Right cardiac atrium (tissue), 5 donors: Measurements from ENCODE around the gene ADAD2. TPM values are rescaled to one million over a fixed set of nuclear protein-coding genes. Genes with fewer than 3 reads are reported as not detected.

Experiments
- ATAC-seq, 2 donors: fragments of 200-7000 bp; cut with Tn5 transposase; one replicate each; pipeline versions ENCODE4 v1.8.0 to v1.9.1; 2020; ENCODE audit warnings: moderate library complexity in 2 of 2, mild to moderate bottlenecking in 1 of 2
- DNase-seq, 3 donors: peaks; one replicate each; pipeline ENCODE4 v3.0.0-alpha.2; 2020
- H3K27ac ChIP-seq: one replicate; pipeline ENCODE4 v1.5.1; 2013; ENCODE audit warnings: mild to moderate bottlenecking, low read length, control low read depth, moderate library complexity
- H3K27me3 ChIP-seq: one replicate; pipeline ENCODE4 v1.6.1; 2013; ENCODE audit not compliant: control insufficient read depth, insufficient read depth
- H3K4me1 ChIP-seq: one replicate; pipeline ENCODE4 v1.6.1; 2013; ENCODE audit warnings: low read length; ENCODE audit not compliant: control insufficient read depth, insufficient read depth
- H3K4me3 ChIP-seq: one replicate; pipeline ENCODE4 v1.5.1; 2013; ENCODE audit warnings: low read length, control low read depth
- H3K9me3 ChIP-seq: one replicate; pipeline ENCODE4 v1.6.1; 2013; ENCODE audit warnings: low read length; ENCODE audit not compliant: control insufficient read depth
- WGBS: extraction: QIAGEN DNeasy Blood & Tissue Kit; methylation state at CpG from one replicate; pipeline ENCODE4 v1.1.7; 2013; 5-methylcytosine and 5-hydroxymethylcytosine counted together
- intact Hi-C, 4 donors: fragments of 100-400 bp; cut with DNase I; formaldehyde crosslinking; loops; one replicate each; pipeline versions ENCODE4 v1.11.0 to v1.14.0; 2022 to 2023
- polyA plus RNA-seq: library from polyadenylated mRNA; stranded (reverse); fragments of 200-250 nt; gene quantifications from one replicate; pipeline ENCODE4 v1.2.3, GENCODE V29; 2013
- total RNA-seq, 4 donors: library from RNA; stranded (reverse); fragmentation: NEBNext Ultra II Directional; extraction: Animal tissue kit (Norgen Biotek cat#: 25700); gene quantifications; one replicate each; pipeline ENCODE4 v1.2.1, GENCODE V29; 2021
- donor health status: healthy with polysubstance abuse.
- donor health status: DM: no; HTN: yes; CAD: no.
- donor health status: DM: no; HTN: no; CAD: no.
- donor health status: DM: no; HTN: yes; CAD: no; lungs with severe emphysema.
- donor health status: DM: yes; HTN: yes; CAD: no.

ADAD2 gene
- total and polyA plus RNA-seq, 5 donors: 0.38 to 2.9 (median 0.61) TPM; not detected in 1

DNA sequence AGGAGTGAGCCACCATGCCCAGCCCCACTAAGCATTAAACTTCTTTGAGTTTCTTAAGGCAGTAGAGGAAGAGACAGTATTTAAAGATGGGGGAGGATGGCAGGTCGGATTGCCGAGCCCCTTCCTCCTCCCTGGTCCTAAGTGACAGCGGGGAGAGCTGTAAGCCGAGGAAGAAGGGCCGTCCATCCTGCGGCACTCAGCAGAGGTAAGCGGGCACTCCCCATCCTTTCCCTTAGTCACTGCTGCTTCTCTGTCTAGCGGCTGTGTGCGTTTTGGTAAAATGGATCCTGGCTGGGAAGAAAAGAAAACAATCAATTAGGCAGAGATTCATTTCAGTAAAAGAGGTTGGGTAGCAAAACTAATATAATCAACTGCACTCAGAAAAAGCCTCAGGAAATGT lies 31.9 kb upstream of the ADAD2 start:
- no peak overlapping the region for H3K4me3 ChIP-seq
- H3K27me3 ChIP-seq: no peaks in the 10 kb centered on the region
- H3K9me3 ChIP-seq: no peaks in the 10 kb centered on the region
- 32% methylated on average over 9 of the region's 9 CpGs for whole genome bisulfite sequencing
- DNase-seq: no peak
- intact Hi-C loops: no loop called here
- no peak for ATAC-seq
- H3K4me1 ChIP-seq: no peaks in the 10 kb centered on the region
- no peak overlapping the region for H3K27ac ChIP-seq

DNA sequence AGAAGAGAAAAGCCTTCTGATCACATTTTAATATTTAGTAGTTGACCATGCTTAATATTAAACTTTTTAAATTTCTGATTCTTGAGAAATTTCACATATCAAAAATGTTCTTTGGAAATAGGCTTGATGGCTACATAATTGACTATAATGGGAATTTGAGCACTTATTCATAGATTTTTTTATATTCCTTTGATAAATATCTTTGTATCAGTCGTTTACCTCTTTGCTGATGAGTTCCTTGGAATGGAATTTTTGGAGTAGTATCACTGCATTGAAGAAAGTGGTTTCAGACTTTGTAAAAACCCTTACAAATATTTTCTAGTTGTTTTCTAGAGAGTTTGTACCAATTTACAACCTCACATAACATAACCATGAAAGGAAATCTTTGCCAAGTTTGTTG lies 31.2 kb upstream of the ADAD2 start:
- Histone ChIP-seq H3K9me3 (no peaks in the 10 kb centered on the region), H3K4me3 (no peak overlapping the region), H3K4me1 (no peaks in the 10 kb centered on the region), H3K27me3 (no peaks in the 10 kb centered on the region), H3K27ac (no peak overlapping the region)
- DNase-seq (no peak), ATAC-seq (no peak)
- 47% methylated on average over 1 of the region's 1 CpG for WGBS
- intact Hi-C loops: no loop called here

DNA sequence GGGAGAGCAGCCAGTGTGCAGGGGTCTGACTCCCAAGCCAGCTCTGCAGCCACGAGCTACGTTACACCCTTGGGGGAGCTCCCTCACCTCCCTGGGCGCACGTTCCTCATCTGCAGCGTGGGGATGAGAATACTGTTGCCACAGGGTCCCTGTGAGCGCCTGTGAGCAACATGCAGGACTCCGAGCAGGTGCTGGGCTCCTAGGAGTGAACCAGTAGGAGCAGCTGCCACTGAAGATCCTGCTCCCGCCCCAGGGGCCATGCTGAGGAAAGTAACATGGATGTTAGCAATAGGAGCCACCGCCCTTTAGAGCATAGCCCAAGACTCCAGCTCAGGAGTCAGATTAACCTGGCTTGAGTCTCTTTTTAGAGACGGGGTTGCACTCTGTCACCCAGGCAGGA lies 29.9 kb upstream of the ADAD2 start:
- ATAC-seq (no peak), DNase-seq (no peak)
- Histone ChIP-seq H3K4me1 (no peaks in the 10 kb centered on the region), H3K9me3 (no peaks in the 10 kb centered on the region), H3K4me3 (no peak overlapping the region), H3K27ac (no peak overlapping the region), H3K27me3 (no peaks in the 10 kb centered on the region)
- WGBS: 84% methylated on average over 10 of the region's 10 CpGs
- intact Hi-C loops: no loop called here

DNA sequence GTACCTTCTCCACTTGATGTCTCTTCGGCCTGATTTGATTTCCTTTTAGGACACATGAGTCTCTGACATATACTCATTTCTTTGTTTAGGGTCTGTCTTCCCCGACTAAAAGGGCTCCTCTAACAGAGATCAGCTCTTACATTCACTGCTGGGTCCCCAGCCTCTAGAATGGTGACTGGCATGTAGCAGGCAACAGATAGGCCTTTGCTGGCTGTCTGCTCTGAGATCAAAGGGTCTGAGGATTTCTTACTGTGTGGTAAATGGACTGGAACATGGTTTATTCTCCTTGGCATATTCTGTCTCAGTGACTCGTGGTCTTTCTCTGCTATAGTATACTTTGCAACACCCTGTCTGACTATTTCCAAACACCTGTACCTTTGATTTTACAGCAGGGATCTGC lies 29.2 kb upstream of the ADAD2 start:
- Histone ChIP-seq H3K4me1 (no peaks in the 10 kb centered on the region), H3K27me3 (no peaks in the 10 kb centered on the region), H3K9me3 (no peaks in the 10 kb centered on the region), H3K4me3 (no peak overlapping the region), H3K27ac (no peak overlapping the region)
- DNase-seq: no peak
- 65% methylated on average over 3 of the region's 3 CpGs for WGBS
- ATAC-seq: no peak
- intact Hi-C loops: no loop called here

DNA sequence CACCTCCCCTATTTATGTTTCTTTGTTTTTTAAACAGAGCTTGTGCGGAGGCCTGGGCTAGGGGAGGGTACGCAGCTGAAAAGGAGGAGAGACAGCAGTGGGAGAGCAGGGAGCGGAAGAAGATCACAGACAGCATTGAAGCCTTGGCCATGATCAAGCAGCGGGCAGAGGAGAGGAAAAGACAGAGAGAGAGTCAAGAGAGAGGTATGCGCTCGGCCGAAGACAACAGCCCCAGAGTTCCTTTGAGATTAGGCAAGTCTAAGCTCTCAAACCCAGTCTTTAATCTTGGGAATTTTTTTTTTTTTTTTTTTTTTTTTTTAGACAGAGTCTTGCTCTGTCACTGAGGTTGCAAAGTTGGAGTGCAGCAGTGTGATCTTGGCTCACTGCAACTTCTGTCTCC lies 25.2 kb upstream of the ADAD2 start:
- Histone ChIP-seq H3K27ac (no peak overlapping the region), H3K4me1 (no peaks in the 10 kb centered on the region), H3K27me3 (no peaks in the 10 kb centered on the region), H3K4me3 (no peak overlapping the region), H3K9me3 (no peaks in the 10 kb centered on the region)
- DNase-seq (no peak), ATAC-seq (no peak)
- 84% methylated on average over 7 of the region's 7 CpGs for WGBS
- intact Hi-C loops: no loop called here

DNA sequence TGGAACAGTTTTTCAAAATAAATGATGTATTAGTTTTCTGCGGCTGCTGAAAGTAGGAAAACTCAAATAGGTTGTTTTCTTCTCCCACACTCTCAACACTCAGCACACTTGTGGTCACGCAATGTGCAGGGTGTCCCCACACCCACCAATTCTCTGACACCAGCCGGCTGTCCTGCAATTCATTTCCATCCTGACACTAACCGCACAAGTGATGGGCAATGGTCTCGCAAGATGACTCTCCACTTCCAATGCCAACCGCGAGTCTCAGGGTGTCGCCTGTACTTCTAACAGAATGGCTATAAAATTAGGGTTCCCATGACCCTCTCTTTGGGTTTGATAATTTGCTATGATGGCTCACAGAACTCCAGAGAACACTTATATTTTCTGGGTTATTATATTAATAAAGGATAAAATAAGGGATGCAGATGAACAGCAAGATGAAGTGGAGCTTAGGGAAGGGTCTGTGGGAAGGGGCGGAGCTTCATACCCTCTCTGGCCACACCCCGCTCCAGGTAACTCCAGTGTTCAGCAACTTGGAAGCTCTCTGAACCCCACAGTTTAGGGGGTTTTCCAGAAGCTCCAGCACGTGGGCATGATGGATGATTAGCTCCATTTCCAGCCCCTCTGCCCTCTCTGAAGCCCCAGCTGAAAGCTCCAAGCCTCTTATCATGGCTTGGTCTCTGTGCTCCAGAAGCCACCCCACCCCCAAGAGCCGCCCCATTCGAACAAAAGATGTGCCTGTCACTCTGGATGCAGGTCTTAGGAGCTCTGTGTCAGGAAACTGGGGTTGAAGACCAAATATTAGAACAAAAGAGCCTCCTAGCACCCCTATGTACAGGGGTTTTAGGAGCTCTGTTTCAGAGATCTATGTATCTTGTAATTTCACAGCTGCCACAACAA lies 23.9 kb upstream of the ADAD2 start:
- Histone ChIP-seq H3K27ac (no peak overlapping the region), H3K4me1 (no peaks in the 10 kb centered on the region), H3K4me3 (no peak overlapping the region), H3K9me3 (no peaks in the 10 kb centered on the region), H3K27me3 (no peaks in the 10 kb centered on the region)
- DNase-seq (no peak), ATAC-seq (no peak)
- 81% methylated on average over 13 of the region's 13 CpGs for WGBS
- intact Hi-C loops: no loop called here

DNA sequence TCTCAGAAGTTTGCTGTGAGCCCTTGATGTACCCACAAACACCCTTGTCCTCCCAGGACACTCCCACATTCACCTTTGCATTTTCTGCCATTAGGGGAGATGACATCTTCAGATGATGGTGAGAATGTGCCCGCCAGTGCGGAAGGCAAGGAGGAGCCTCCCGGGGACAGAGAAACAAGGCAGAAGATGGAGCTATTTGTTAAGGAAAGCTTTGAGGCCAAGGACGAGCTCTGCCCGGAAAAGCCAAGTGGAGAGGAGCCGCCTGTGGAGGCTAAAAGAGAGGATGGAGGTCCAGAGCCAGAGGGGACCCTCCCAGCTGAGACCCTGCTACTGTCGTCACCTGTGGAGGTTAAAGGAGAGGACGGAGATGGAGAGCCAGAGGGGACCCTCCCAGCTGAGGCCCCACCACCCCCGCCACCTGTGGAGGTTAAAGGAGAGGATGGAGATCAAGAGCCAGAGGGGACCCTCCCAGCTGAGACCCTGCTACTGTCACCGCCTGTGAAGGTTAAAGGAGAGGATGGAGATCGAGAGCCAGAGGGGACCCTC lies 21.1 kb upstream of the ADAD2 start:
- DNase-seq (no peak), ATAC-seq (no peak)
- no peaks in the 10 kb centered on the region for H3K9me3 ChIP-seq
- intact Hi-C loops: loop anchor here in 2 of 4 donors (10.0 kb wide), 3 partner anchors 85 to 215 kb away; partner anchors contain the start of gene OSGIN1 (in 1 of the 2)
- no peak overlapping the region for H3K27ac ChIP-seq
- 75% methylated on average over 11 of the region's 11 CpGs for WGBS
- H3K27me3 ChIP-seq: no peaks in the 10 kb centered on the region
- no peaks in the 10 kb centered on the region for H3K4me1 ChIP-seq
- H3K4me3 ChIP-seq: no peak overlapping the region

DNA sequence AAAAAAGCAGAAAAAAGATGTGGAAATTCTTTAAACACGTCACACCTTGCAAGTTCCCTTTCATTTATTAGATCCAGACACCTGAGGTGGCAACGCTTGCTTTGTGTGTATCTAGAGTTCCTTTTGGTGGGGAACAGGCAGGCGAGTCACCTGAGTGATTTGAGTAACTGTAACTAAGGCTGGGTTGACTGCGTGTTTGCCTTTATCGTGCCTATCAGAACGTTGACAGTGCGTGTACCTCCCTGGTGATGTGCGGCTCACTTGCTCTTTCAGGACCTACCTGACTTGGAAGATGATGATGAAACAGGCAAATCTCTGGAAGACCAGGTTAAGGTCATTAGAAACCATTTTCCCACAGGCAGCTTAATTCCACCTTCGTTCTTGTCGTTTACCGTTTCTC lies 16.6 kb upstream of the ADAD2 start:
- intact Hi-C loops: loop anchor here in 2 of 4 donors (10.0 kb wide), 3 partner anchors 90 to 220 kb away; partner anchors contain the start of gene OSGIN1 (in 1 of the 2)
- peaks cover 7% of the 10 kb centered on the region for H3K4me1 ChIP-seq
- no peak overlapping the region for H3K27ac ChIP-seq
- no peaks in the 10 kb centered on the region for H3K9me3 ChIP-seq
- no peak overlapping the region for H3K4me3 ChIP-seq
- 86% methylated on average over 11 of the region's 11 CpGs for WGBS
- ATAC-seq (no peak), DNase-seq (no peak)
- no peaks in the 10 kb centered on the region for H3K27me3 ChIP-seq

DNA sequence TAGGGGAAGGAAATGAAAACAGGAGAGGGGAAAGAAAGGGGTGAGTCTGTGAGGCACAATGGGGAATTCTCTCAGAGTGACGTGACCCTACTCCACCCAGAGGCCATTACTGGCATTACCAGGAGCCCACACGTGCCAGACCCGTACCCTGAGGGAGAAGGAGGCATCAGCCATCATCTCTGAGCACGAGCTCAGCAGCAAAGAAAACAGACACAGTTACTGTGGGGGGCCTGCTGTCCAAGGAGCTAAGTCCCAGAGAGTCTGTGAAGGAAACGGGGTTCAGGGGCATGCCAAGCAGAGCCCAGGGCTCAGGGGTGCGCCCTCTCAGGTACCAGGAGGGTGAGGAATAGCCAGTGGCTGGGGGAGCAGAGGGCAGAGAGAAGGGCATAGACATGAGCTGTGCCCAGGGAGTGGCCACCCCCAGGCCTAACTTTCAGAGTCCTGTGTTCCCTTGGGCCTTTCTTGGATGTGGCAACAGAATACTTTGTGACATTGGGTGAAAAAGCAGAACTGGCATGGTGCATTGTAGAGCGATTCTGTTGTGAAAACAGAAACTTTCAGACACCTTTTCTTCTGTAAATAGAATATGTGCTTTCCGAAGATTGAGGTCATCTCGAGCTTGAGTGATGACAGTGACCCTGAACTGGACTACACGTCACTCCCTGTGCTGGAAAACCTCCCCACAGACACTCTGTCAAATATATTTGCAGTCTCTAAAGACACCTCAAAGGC lies 15.4 kb upstream of the ADAD2 start:
- intact Hi-C loops: loop anchor here in 2 of 4 donors (10.0 kb wide), 3 partner anchors 91 to 221 kb away; partner anchors contain the start of gene OSGIN1 (in 1 of the 2)
- no peaks in the 10 kb centered on the region for H3K27me3 ChIP-seq
- ATAC-seq (peak; percentile 59 to 71), DNase-seq (peak; percentile 58 to 75 (median 70))
- no peak overlapping the region for H3K4me3 ChIP-seq
- H3K4me1 ChIP-seq: peaks cover 7% of the 10 kb centered on the region
- H3K27ac ChIP-seq: peak overlapping the region; percentile 55
- WGBS: 30% methylated on average over 10 of the region's 10 CpGs
- H3K9me3 ChIP-seq: no peaks in the 10 kb centered on the region

DNA sequence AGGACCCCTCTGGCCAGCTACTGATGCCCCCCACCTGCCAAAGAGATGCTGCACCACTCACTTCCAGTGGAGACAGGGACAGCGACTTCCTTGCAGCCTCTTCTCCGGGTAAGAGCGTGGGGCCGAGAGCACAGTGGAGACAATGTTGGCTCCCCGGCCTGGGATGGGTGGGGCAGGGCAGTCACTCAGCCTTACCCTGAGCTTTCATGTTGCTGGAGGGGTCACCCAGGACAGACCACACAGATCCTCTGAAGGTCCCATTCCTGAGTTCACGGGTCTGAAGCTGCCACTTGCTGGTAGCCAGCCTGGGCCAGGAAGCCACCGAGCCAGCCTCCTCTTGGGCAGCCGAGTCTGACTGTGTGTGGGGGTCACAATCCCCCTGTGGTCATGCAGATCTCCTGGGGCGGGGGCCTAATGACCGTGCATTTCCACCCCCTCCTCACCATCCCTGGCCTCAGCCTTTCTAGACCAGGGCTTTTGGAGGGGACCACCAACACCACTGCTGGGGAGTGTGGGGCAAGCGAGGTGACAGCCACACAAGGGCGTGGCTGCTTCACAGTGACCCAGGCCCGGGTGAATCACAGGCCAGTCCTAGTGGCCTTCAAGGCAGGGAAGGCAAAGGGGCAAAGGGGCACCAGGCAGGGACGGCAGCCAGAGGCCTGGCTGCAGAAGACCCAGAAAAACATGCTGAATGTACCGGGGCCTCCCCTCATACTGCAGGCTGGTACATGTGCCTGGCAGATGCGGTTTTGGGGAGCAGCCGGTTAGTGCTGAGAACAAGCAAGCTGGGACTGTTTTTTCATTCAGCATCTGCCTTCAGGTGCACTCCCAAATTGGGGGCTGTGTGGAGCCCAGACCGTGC lies 14.5 kb upstream of the ADAD2 start:
- Histone ChIP-seq H3K27ac (peak overlapping the region; percentile 55), H3K4me1 (peaks cover 7% of the 10 kb centered on the region), H3K4me3 (no peak overlapping the region), H3K9me3 (no peaks in the 10 kb centered on the region), H3K27me3 (no peaks in the 10 kb centered on the region)
- intact Hi-C loops: loop anchor here in 2 of 4 donors (10.0 kb wide), 3 partner anchors 92 to 222 kb away; partner anchors contain the start of gene OSGIN1 (in 1 of the 2)
- peak in 2 of 3 donors; percentile 55 to 58 for DNase-seq
- WGBS: 51% methylated on average over 18 of the region's 18 CpGs
- peak; percentile 15 to 44 for ATAC-seq
